Smooth muscle cell (in vitro differentiated cells): ENCODE measurements around the gene STX12. TPM values are rescaled to one million over a fixed set of nuclear protein-coding genes. Genes with fewer than 3 reads are reported as not detected.
"Not testable (repeated sequence)": the region's sequence is repeated elsewhere in the genome, so short reads cannot be mapped to it uniquely, and the experiment has no call there.

Experiments
- DNase-seq: peaks from one replicate; lab custom pipeline; 2025; ENCODE audit not compliant: unreplicated experiment; lab: John Stamatoyannopoulos, UW
- H2AFZ ChIP-seq: fragments of 200-600 bp; sonication (generic); 2 replicates; pipeline ENCODE4 v1.6.0; 2016; ENCODE audit warnings: antibody characterized with exemption, low read depth, mild to moderate bottlenecking
- H3F3A ChIP-seq: fragments of 200-600 bp; sonication (generic); 2 replicates; pipeline ENCODE4 v1.6.0; 2017; ENCODE audit warnings: antibody characterized with exemption, low read depth
- H3K27ac ChIP-seq: fragments of 200-600 bp; sonication (generic); 2 replicates; pipeline ENCODE4 v1.5.1; 2016; ENCODE audit warnings: low read depth, mild to moderate bottlenecking
- H3K27me3 ChIP-seq: fragments of 200-600 bp; sonication (generic); 2 replicates; pipeline ENCODE4 v1.6.1; 2016; ENCODE audit warnings: low read depth, mild to moderate bottlenecking
- H3K36me3 ChIP-seq: fragments of 200-600 bp; sonication (generic); 2 replicates; pipeline ENCODE4 v1.5.1; 2016; ENCODE audit warnings: low read depth
- H3K4me1 ChIP-seq: fragments of 200-600 bp; sonication (generic); 2 replicates; pipeline ENCODE4 v1.5.1; 2016; ENCODE audit warnings: low read depth
- H3K4me2 ChIP-seq: fragments of 200-600 bp; sonication (generic); 2 replicates; pipeline ENCODE4 v1.6.0; 2016; ENCODE audit warnings: mild to moderate bottlenecking
- H3K4me3 ChIP-seq: fragments of 200-600 bp; sonication (generic); 2 replicates; pipeline ENCODE4 v1.5.1; 2016; ENCODE audit warnings: mild to moderate bottlenecking
- H3K79me2 ChIP-seq: fragments of 200-600 bp; sonication (generic); 2 replicates; pipeline ENCODE4 v1.6.0; 2016; ENCODE audit warnings: low read depth, mild to moderate bottlenecking
- H3K9ac ChIP-seq: fragments of 200-600 bp; sonication (generic); 2 replicates; pipeline ENCODE4 v1.6.0; 2016; ENCODE audit warnings: low read depth
- H3K9me3 ChIP-seq: fragments of 200-600 bp; sonication (generic); replicated peaks from 2 replicates; pipeline ENCODE4 v1.5.1; 2016; ENCODE audit warnings: low read depth
- H4K20me1 ChIP-seq: fragments of 200-600 bp; sonication (generic); 2 replicates; pipeline ENCODE4 v1.6.0; 2016; ENCODE audit warnings: low read depth
- WGBS: methylation state at CpG from one replicate; pipeline ENCODE4 v1.1.7; 2016; ENCODE audit warnings: low lambda C conversion rate; 5-methylcytosine and 5-hydroxymethylcytosine counted together
- polyA plus RNA-seq: library from polyadenylated mRNA; unstranded; fragments of >200 nt; fragmentation: Nextera tagmentation; extraction: Ambion mirVana; gene quantifications from 2 replicates; pipeline ENCODE4 v1.2.1, GENCODE V29; 2016
- total RNA-seq: library from RNA; depleted of rRNA; stranded (reverse); fragments of >200 nt; gene quantifications from 2 replicates; pipeline ENCODE4 v1.2.3, GENCODE V29; 2014
- TF ChIP-seq, protein P1 (sequence below): fragments of 200-600 bp; sonication (generic); IDR thresholded peaks from 2 replicates; pipeline ENCODE4 v1.5.1; 2017; ENCODE audit warnings: borderline replicate concordance, mild to moderate bottlenecking, antibody characterized with exemption; ENCODE audit not compliant: insufficient read depth, poor library complexity, severe bottlenecking

Gene STX12
- total and polyA plus RNA-seq, 2 experiments from 2014 or later = 20.6 to 50.7 TPM

DNA sequence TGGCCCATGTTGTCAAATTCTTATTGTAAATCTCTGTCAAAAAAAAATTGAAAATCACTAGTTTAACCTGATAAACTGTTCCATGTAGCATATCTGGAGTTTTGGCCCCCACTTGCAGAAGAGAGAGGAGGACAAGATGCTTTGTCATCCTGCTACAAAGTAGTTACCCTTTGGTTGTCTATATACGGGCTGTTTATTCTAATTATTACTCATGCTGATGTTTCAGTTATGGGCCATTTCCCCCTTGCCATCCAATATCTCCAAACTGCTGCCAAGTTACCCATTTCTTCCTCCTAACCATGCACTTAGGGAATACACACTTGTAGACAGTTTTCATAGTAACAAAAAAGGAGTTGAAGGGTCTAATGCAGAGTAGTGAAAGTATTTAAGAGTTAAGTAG, 22.6 kb downstream of the STX12 start:
- Histone ChIP-seq H3K9me3 (no peaks in the 10 kb centered on the region), H3K4me3 (no peak overlapping the region), H4K20me1 (no peaks in the 10 kb centered on the region), H3K27ac (no peak overlapping the region), H3K9ac (no peak overlapping the region), H3K79me2 (no peaks in the 10 kb centered on the region), H3K27me3 (no peaks in the 10 kb centered on the region), H3K36me3 (peaks cover 16% of the 10 kb centered on the region), H3F3A (no peaks in the 10 kb centered on the region), H2AFZ (no peak overlapping the region), H3K4me1 (no peaks in the 10 kb centered on the region), H3K4me2 (no peak overlapping the region)
- no peak for DNase-seq
- TF ChIP-seq, protein P1, sequence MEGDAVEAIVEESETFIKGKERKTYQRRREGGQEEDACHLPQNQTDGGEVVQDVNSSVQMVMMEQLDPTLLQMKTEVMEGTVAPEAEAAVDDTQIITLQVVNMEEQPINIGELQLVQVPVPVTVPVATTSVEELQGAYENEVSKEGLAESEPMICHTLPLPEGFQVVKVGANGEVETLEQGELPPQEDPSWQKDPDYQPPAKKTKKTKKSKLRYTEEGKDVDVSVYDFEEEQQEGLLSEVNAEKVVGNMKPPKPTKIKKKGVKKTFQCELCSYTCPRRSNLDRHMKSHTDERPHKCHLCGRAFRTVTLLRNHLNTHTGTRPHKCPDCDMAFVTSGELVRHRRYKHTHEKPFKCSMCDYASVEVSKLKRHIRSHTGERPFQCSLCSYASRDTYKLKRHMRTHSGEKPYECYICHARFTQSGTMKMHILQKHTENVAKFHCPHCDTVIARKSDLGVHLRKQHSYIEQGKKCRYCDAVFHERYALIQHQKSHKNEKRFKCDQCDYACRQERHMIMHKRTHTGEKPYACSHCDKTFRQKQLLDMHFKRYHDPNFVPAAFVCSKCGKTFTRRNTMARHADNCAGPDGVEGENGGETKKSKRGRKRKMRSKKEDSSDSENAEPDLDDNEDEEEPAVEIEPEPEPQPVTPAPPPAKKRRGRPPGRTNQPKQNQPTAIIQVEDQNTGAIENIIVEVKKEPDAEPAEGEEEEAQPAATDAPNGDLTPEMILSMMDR = no peak
- 95% methylated on average over 1 of the region's 1 CpG for WGBS

DNA sequence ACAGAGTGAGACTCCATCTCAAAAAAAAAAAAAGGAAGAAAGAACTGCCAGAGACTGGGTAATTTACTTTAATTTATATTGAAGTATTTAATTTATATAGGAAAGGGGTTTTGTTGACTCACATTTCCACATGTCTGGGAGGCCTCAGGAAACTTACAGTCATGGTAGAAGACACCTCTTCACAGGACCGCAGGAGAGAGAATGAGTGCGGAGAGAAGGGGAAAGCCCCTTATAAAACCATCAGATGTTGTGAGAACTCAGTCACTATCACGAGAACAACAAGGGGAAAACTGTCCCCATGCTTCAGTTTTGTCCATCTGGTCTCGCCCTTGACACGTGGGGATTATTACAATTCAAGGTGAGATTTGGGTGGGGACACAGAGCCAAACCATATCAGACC, 31.8 kb downstream of the STX12 start:
- TF ChIP-seq, protein P1 = no peak
- Histone ChIP-seq H4K20me1 (no peaks in the 10 kb centered on the region), H2AFZ (no peak overlapping the region), H3K79me2 (no peaks in the 10 kb centered on the region), H3K9me3 (no peaks in the 10 kb centered on the region), H3K4me3 (no peak overlapping the region), H3F3A (no peaks in the 10 kb centered on the region), H3K4me2 (no peak overlapping the region), H3K27me3 (no peaks in the 10 kb centered on the region), H3K9ac (no peak overlapping the region), H3K36me3 (peaks cover 20% of the 10 kb centered on the region), H3K27ac (no peak overlapping the region), H3K4me1 (no peaks in the 10 kb centered on the region)
- no peak for DNase-seq
- WGBS = 96% methylated on average over 5 of the region's 5 CpGs

- no peaks in the 10 kb centered on the region for H3K9me3 ChIP-seq
- no peak overlapping the region for H3K27ac ChIP-seq
- DNase-seq = no peak
- H3K4me1 ChIP-seq = no peaks in the 10 kb centered on the region
- H3K36me3 ChIP-seq = peaks cover 21% of the 10 kb centered on the region
- no peaks in the 10 kb centered on the region for H4K20me1 ChIP-seq
- no peak overlapping the region for H3K4me3 ChIP-seq
- no peaks in the 10 kb centered on the region for H3K27me3 ChIP-seq
- no peak overlapping the region for H3K4me2 ChIP-seq
- no peak overlapping the region for H2AFZ ChIP-seq
- no peaks in the 10 kb centered on the region for H3F3A ChIP-seq
- H3K9ac ChIP-seq = no peak overlapping the region
- TF ChIP-seq, protein P1 = no peak
- 92% methylated on average over 7 of the region's 7 CpGs for whole genome bisulfite sequencing
- no peaks in the 10 kb centered on the region for H3K79me2 ChIP-seq
Observed at GRCh38 chr1:27806758-27807157, 33.7 kb downstream of the STX12 start.

GRCh38 chr1:27807385-27807784, 34.4 kb downstream of the STX12 start:
- H3K4me1 ChIP-seq = no peaks in the 10 kb centered on the region
- 75% methylated on average over 2 of the region's 2 CpGs for WGBS
- no peak overlapping the region for H3K9ac ChIP-seq
- H3K4me2 ChIP-seq = no peak overlapping the region
- H3K9me3 ChIP-seq = no peaks in the 10 kb centered on the region
- no peaks in the 10 kb centered on the region for H3K27me3 ChIP-seq
- H4K20me1 ChIP-seq = no peaks in the 10 kb centered on the region
- H3K27ac ChIP-seq = no peak overlapping the region
- H3F3A ChIP-seq = no peaks in the 10 kb centered on the region
- TF ChIP-seq, protein P1 = no peak
- no peak overlapping the region for H3K4me3 ChIP-seq
- peaks cover 19% of the 10 kb centered on the region for H3K36me3 ChIP-seq
- H2AFZ ChIP-seq = no peak overlapping the region
- DNase-seq = no peak
- H3K79me2 ChIP-seq = no peaks in the 10 kb centered on the region

DNA sequence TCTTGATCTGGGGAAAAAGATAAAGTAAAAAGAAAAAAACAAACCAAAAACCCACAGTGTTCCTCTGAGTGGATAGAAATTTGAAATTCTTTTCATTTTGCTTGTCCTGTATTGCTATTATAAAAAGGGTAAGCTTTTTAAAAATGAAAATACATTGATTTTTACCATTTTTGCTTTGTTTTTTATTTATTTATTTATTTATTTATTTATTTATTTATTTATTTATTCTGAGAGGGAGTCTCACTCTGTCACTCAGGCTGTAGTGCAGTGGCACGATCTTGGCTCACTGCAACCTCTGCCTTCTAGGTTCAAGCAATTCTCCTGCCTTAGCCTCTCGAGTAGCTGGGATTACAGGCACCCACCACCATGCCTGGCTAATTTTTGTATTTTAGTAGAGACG, 35.1 kb downstream of the STX12 start:
- H3K9ac ChIP-seq, H3F3A ChIP-seq, H3K27ac ChIP-seq, H3K27me3 ChIP-seq, H3K4me3 ChIP-seq, DNase-seq, H4K20me1 ChIP-seq, H3K4me1 ChIP-seq, H3K9me3 ChIP-seq, H3K79me2 ChIP-seq, H3K4me2 ChIP-seq, H2AFZ ChIP-seq: not testable (repeated sequence)
- WGBS = 97% methylated on average over 3 of the region's 3 CpGs
- H3K36me3 ChIP-seq = peaks cover 17% of the 10 kb centered on the region
